KMS-11 (cell line): ENCODE results near the gene PALMD.

Source experiments
- H2AFZ ChIP-seq: fragments of 200-600 bp; sonication (generic); 2 replicates; pipeline ENCODE4 v1.6.1; 2016; ENCODE audit warnings: antibody characterized with exemption, mixed run types, low read depth
- H3K27ac ChIP-seq: fragments of 200-600 bp; sonication (generic); 2 replicates; pipeline ENCODE4 v1.6.1; 2016; ENCODE audit warnings: mild to moderate bottlenecking, mixed run types
- H3K27me3 ChIP-seq: fragments of 200-600 bp; sonication (generic); 2 replicates; pipeline ENCODE4 v1.6.1; 2017; ENCODE audit warnings: mild to moderate bottlenecking, low read depth, mixed run types, moderate library complexity; ENCODE audit not compliant: insufficient read depth
- H3K36me3 ChIP-seq: fragments of 200-600 bp; sonication (generic); 2 replicates; pipeline ENCODE4 v1.6.1; 2017; ENCODE audit warnings: mild to moderate bottlenecking, mixed run types; ENCODE audit not compliant: insufficient read depth
- H3K4me1 ChIP-seq: fragments of 200-600 bp; sonication (generic); 2 replicates; pipeline ENCODE4 v1.6.1; 2016; ENCODE audit warnings: mild to moderate bottlenecking, low read depth, mixed run types; ENCODE audit not compliant: poor library complexity, severe bottlenecking
- H3K4me2 ChIP-seq: fragments of 200-600 bp; sonication (generic); 2 replicates; pipeline ENCODE4 v1.7.0; 2016; ENCODE audit warnings: mild to moderate bottlenecking, mixed run types
- H3K4me3 ChIP-seq: fragments of 200-600 bp; sonication (generic); IDR thresholded peaks from 2 replicates; pipeline ENCODE4 v1.6.1; 2017; ENCODE audit warnings: low read depth, low read length, mixed read lengths; ENCODE audit not compliant: insufficient read depth
- H3K79me2 ChIP-seq: fragments of 200-600 bp; sonication (generic); 2 replicates; pipeline ENCODE4 v1.6.1; 2016; ENCODE audit warnings: low read depth, mixed run types; ENCODE audit not compliant: insufficient read depth
- H3K9ac ChIP-seq: fragments of 200-600 bp; sonication (generic); 2 replicates; pipeline ENCODE4 v1.6.1; 2016; ENCODE audit warnings: mild to moderate bottlenecking, mixed run types
- H4K20me1 ChIP-seq: fragments of 200-600 bp; sonication (generic); 2 replicates; pipeline ENCODE4 v1.6.1; 2016; ENCODE audit warnings: mild to moderate bottlenecking, mixed run types; ENCODE audit not compliant: insufficient read depth
- TF ChIP-seq, protein P1 (sequence below): fragments of 200-600 bp; sonication (generic); conservative IDR thresholded peaks from 2 replicates; pipeline ENCODE4 v1.6.1; 2017; ENCODE audit warnings: low read depth, mild to moderate bottlenecking, antibody characterized with exemption, low read length, moderate library complexity, mixed read lengths

Gene PALMD

GRCh38 chr1:99640672-99641071 is 5.2 kb upstream of the PALMD start:
- H3K27ac ChIP-seq, result no peak overlapping the region
- H3K9ac ChIP-seq, result no peak overlapping the region
- H3K36me3 ChIP-seq, result no peaks in the 10 kb centered on the region
- no peak overlapping the region for H2AFZ ChIP-seq
- TF ChIP-seq, protein P1, sequence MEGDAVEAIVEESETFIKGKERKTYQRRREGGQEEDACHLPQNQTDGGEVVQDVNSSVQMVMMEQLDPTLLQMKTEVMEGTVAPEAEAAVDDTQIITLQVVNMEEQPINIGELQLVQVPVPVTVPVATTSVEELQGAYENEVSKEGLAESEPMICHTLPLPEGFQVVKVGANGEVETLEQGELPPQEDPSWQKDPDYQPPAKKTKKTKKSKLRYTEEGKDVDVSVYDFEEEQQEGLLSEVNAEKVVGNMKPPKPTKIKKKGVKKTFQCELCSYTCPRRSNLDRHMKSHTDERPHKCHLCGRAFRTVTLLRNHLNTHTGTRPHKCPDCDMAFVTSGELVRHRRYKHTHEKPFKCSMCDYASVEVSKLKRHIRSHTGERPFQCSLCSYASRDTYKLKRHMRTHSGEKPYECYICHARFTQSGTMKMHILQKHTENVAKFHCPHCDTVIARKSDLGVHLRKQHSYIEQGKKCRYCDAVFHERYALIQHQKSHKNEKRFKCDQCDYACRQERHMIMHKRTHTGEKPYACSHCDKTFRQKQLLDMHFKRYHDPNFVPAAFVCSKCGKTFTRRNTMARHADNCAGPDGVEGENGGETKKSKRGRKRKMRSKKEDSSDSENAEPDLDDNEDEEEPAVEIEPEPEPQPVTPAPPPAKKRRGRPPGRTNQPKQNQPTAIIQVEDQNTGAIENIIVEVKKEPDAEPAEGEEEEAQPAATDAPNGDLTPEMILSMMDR, result no peak
- no peaks in the 10 kb centered on the region for H4K20me1 ChIP-seq
- no peak overlapping the region for H3K4me3 ChIP-seq
- H3K79me2 ChIP-seq, result no peaks in the 10 kb centered on the region
- H3K27me3 ChIP-seq, result no peaks in the 10 kb centered on the region
- no peak overlapping the region for H3K4me2 ChIP-seq
- peaks cover 10% of the 10 kb centered on the region for H3K4me1 ChIP-seq

- Histone ChIP-seq H3K9ac (no peak overlapping the region), H2AFZ (no peak overlapping the region), H3K4me3 (no peak overlapping the region), H4K20me1 (no peaks in the 10 kb centered on the region), H3K4me1 (peaks cover 10% of the 10 kb centered on the region), H3K79me2 (no peaks in the 10 kb centered on the region), H3K27me3 (no peaks in the 10 kb centered on the region), H3K36me3 (no peaks in the 10 kb centered on the region), H3K4me2 (no peak overlapping the region), H3K27ac (no peak overlapping the region)
- TF ChIP-seq, protein P1, result no peak
These were observed 4.4 kb upstream of the PALMD start for GRCh38 chr1:99641558-99641957.

GRCh38 chr1:99642053-99642452 is 3.9 kb upstream of the PALMD start:
- no peak overlapping the region for H3K4me2 ChIP-seq
- TF ChIP-seq, protein P1, result no peak

GRCh38 chr1:99643021-99643779 is 2.7 kb upstream of the PALMD start:
- H3K4me2 ChIP-seq, result no peak overlapping the region
- no peaks in the 10 kb centered on the region for H4K20me1 ChIP-seq
- no peak overlapping the region for H2AFZ ChIP-seq
- H3K27me3 ChIP-seq, result no peaks in the 10 kb centered on the region
- TF ChIP-seq, protein P1, result no peak
- no peaks in the 10 kb centered on the region for H3K36me3 ChIP-seq
- H3K4me1 ChIP-seq, result peaks cover 10% of the 10 kb centered on the region
- H3K4me3 ChIP-seq, result no peak overlapping the region
- H3K9ac ChIP-seq, result no peak overlapping the region
- H3K79me2 ChIP-seq, result no peaks in the 10 kb centered on the region
- no peak overlapping the region for H3K27ac ChIP-seq

More at GRCh38 chr1:99642053-99642452, 3.9 kb upstream of the PALMD start:
- Histone ChIP-seq H4K20me1 (no peaks in the 10 kb centered on the region), H3K27me3 (no peaks in the 10 kb centered on the region), H3K79me2 (no peaks in the 10 kb centered on the region), H2AFZ (no peak overlapping the region), H3K9ac (no peak overlapping the region), H3K4me1 (peaks cover 10% of the 10 kb centered on the region), H3K36me3 (no peaks in the 10 kb centered on the region), H3K27ac (no peak overlapping the region), H3K4me3 (no peak overlapping the region)
